ENCODE data around the gene TPSD1. TPM values are rescaled to one million over a fixed set of nuclear protein-coding genes. Genes with fewer than 3 reads are reported as not detected.

TPSD1 gene
- total and polyA plus RNA-seq, 2 experiments from 2014 or later: not detected

- TF ChIP-seq EZH2 (IDR thresholded peaks at IDR 0.05; ENCODE audit: borderline replicate concordance): no peak
- no peak for TF ChIP-seq CTCF (IDR thresholded peaks at IDR 0.05; ENCODE audit: poor library complexity)
- H3K4me2 ChIP-seq: no peak overlapping the region
- H3K36me3 ChIP-seq (replicated peaks; ENCODE audit: insufficient read depth, low read depth): no peaks in the 10 kb centered on the region
- no peak overlapping the region for H3K27ac ChIP-seq
- 94% methylated on average over 14 of the region's 14 CpGs for WGBS (ENCODE audit: low lambda C conversion rate, missing lambda C conversion rate)
- no peak for DNase-seq (ENCODE audit: low spot score)
- no peaks in the 10 kb centered on the region for H3K27me3 ChIP-seq
- no peak overlapping the region for H3K4me3 ChIP-seq
- no peak overlapping the region for H2AFZ ChIP-seq
- H4K20me1 ChIP-seq (ENCODE audit: insufficient read depth, poor library complexity, severe bottlenecking): no peaks in the 10 kb centered on the region
- no peaks in the 10 kb centered on the region for H3K79me2 ChIP-seq
- peaks cover 14% of the 10 kb centered on the region for H3K4me1 ChIP-seq (ENCODE audit: insufficient read depth)
- H3K9me3 ChIP-seq (ENCODE audit: low read depth): no peaks in the 10 kb centered on the region
- H3K9me2 ChIP-seq (replicated peaks; ENCODE audit: insufficient read depth): no peaks in the 10 kb centered on the region
These were observed 42.5 kb downstream of the TPSD1 start for GRCh38 chr16:1298406-1298805.

- DNase-seq (ENCODE audit: low spot score): peak; percentile 70
- Histone ChIP-seq H3K27me3 (no peaks in the 10 kb centered on the region), H3K4me1 (ENCODE audit: insufficient read depth) (peaks cover 14% of the 10 kb centered on the region), H3K4me3 (no peak overlapping the region), H3K4me2 (peak overlapping the region; percentile 17), H3K36me3 (replicated peaks; ENCODE audit: insufficient read depth, low read depth) (no peaks in the 10 kb centered on the region), H3K27ac (no peak overlapping the region), H3K9me3 (ENCODE audit: low read depth) (no peaks in the 10 kb centered on the region), H4K20me1 (ENCODE audit: insufficient read depth, poor library complexity, severe bottlenecking) (no peaks in the 10 kb centered on the region), H2AFZ (no peak overlapping the region), H3K79me2 (no peaks in the 10 kb centered on the region), H3K9me2 (replicated peaks; ENCODE audit: insufficient read depth) (no peaks in the 10 kb centered on the region)
- WGBS (ENCODE audit: low lambda C conversion rate, missing lambda C conversion rate): 72% methylated on average over 31 of the region's 31 CpGs
- TF ChIP-seq CTCF (IDR thresholded peaks at IDR 0.05; ENCODE audit: poor library complexity) (no peak), EZH2phosphoT487 (IDR thresholded peaks at IDR 0.05; ENCODE audit: low read depth, severe bottlenecking, unreplicated experiment) (no peak), EZH2 (IDR thresholded peaks at IDR 0.05; ENCODE audit: borderline replicate concordance) (no peak)
These were observed 43.4 kb downstream of the TPSD1 start for GRCh38 chr16:1299012-1299867.

- Histone ChIP-seq H3K4me2 (peak overlapping the region; percentile 17), H3K27me3 (no peaks in the 10 kb centered on the region), H3K4me3 (no peak overlapping the region), H4K20me1 (ENCODE audit: insufficient read depth, poor library complexity, severe bottlenecking) (no peaks in the 10 kb centered on the region), H3K36me3 (replicated peaks; ENCODE audit: insufficient read depth, low read depth) (no peaks in the 10 kb centered on the region), H3K9me2 (replicated peaks; ENCODE audit: insufficient read depth) (no peaks in the 10 kb centered on the region), H3K4me1 (ENCODE audit: insufficient read depth) (peaks cover 14% of the 10 kb centered on the region), H2AFZ (no peak overlapping the region), H3K9me3 (ENCODE audit: low read depth) (no peaks in the 10 kb centered on the region), H3K79me2 (no peaks in the 10 kb centered on the region), H3K27ac (no peak overlapping the region)
- WGBS (ENCODE audit: low lambda C conversion rate, missing lambda C conversion rate): 81% methylated on average over 12 of the region's 12 CpGs
- no peak for DNase-seq (ENCODE audit: low spot score)
- TF ChIP-seq EZH2phosphoT487 (IDR thresholded peaks at IDR 0.05; ENCODE audit: low read depth, severe bottlenecking, unreplicated experiment): no peak
These were observed 44.0 kb downstream of the TPSD1 start for GRCh38 chr16:1299868-1300203.

- peak; percentile 84 for DNase-seq (ENCODE audit: low spot score)
- Histone ChIP-seq H3K4me1 (ENCODE audit: insufficient read depth) (peaks cover 14% of the 10 kb centered on the region), H3K79me2 (no peaks in the 10 kb centered on the region), H3K27me3 (no peaks in the 10 kb centered on the region), H3K4me3 (no peak overlapping the region), H2AFZ (no peak overlapping the region), H4K20me1 (ENCODE audit: insufficient read depth, poor library complexity, severe bottlenecking) (no peaks in the 10 kb centered on the region), H3K4me2 (peak overlapping the region; percentile 73), H3K36me3 (replicated peaks; ENCODE audit: insufficient read depth, low read depth) (no peaks in the 10 kb centered on the region), H3K9me3 (ENCODE audit: low read depth) (no peaks in the 10 kb centered on the region), H3K9me2 (replicated peaks; ENCODE audit: insufficient read depth) (no peaks in the 10 kb centered on the region), H3K27ac (no peak overlapping the region)
- TF ChIP-seq EZH2phosphoT487 (IDR thresholded peaks at IDR 0.05; ENCODE audit: low read depth, severe bottlenecking, unreplicated experiment) (no peak), CTCF (IDR thresholded peaks at IDR 0.05; ENCODE audit: poor library complexity) (peak; percentile 78), EZH2 (IDR thresholded peaks at IDR 0.05; ENCODE audit: borderline replicate concordance) (no peak)
- WGBS (ENCODE audit: low lambda C conversion rate, missing lambda C conversion rate): 8% methylated on average over 19 of the region's 42 CpGs
These were observed 45.0 kb downstream of the TPSD1 start for GRCh38 chr16:1300664-1301476.
